Liver (tissue), 9 donors: ENCODE measurements around the gene ELP4. TPM values are rescaled to one million over a fixed set of nuclear protein-coding genes. Genes with fewer than 3 reads are reported as not detected.

ENCODE experiments used
- DNase-seq: peaks from one replicate; pipeline ENCODE4 v3.0.0-alpha.2; 2017; ENCODE audit warnings: low spot score
- H3K27ac ChIP-seq, 2 donors: one replicate each; pipeline ENCODE4 v1.7.0; 2013; ENCODE audit warnings: inconsistent platforms in 2 of 2, low read length in 2 of 2, control low read depth in 1 of 2, low read depth in 1 of 2, mild to moderate bottlenecking in 1 of 2
- H3K27me3 ChIP-seq, 4 donors: one replicate each; pipeline versions ENCODE4 v1.6.1 to v1.7.0; 2013; ENCODE audit warnings: low read length in 3 of 4, inconsistent platforms in 1 of 4, mild to moderate bottlenecking in 1 of 4, moderate library complexity in 1 of 4; ENCODE audit not compliant: control insufficient read depth in 4 of 4, insufficient read depth in 4 of 4
- H3K36me3 ChIP-seq, 4 donors: one replicate each; pipeline versions ENCODE4 v1.6.1 to v1.7.0; 2013; ENCODE audit warnings: low read length in 3 of 4, mild to moderate bottlenecking in 3 of 4, low read depth in 1 of 4, moderate library complexity in 1 of 4; ENCODE audit not compliant: control insufficient read depth in 4 of 4, insufficient read depth in 3 of 4
- H3K4me1 ChIP-seq, 4 donors: one replicate each; pipeline versions ENCODE4 v1.6.1 to v1.7.0; 2013; ENCODE audit warnings: low read length in 3 of 4, mild to moderate bottlenecking in 3 of 4, moderate library complexity in 1 of 4; ENCODE audit not compliant: control insufficient read depth in 4 of 4, insufficient read depth in 4 of 4
- H3K4me3 ChIP-seq, 3 donors: one replicate each; pipeline versions ENCODE4 v1.6.1 to v1.7.0; 2013; ENCODE audit warnings: low read length in 3 of 3, control low read depth in 1 of 3, low read depth in 1 of 3, mild to moderate bottlenecking in 1 of 3
- H3K9ac ChIP-seq, 2 donors: one replicate each; pipeline ENCODE4 v1.7.0; 2013; ENCODE audit warnings: low read length in 2 of 2, mild to moderate bottlenecking in 2 of 2, moderate library complexity in 2 of 2, control low read depth in 1 of 2, low read depth in 1 of 2
- H3K9me3 ChIP-seq, 4 donors: one replicate each; pipeline versions ENCODE4 v1.6.1 to v1.7.0; 2013; ENCODE audit warnings: low read length in 3 of 4; ENCODE audit not compliant: control insufficient read depth in 4 of 4
- FOXA1 ChIP-seq: IDR thresholded peaks from 2 replicates; pipeline ENCODE4 v1.6.1; 2016; ENCODE audit warnings: antibody characterized with exemption
- FOXA2 ChIP-seq: IDR thresholded peaks from 2 replicates; pipeline ENCODE4 v1.6.1; 2016; ENCODE audit warnings: antibody characterized with exemption
- GABPA ChIP-seq, 2 donors: IDR thresholded peaks in 1 of 2; conservative IDR thresholded peaks in 1 of 2; 2 replicates each; pipeline ENCODE4 v1.6.1; 2016; ENCODE audit warnings: antibody characterized with exemption in 2 of 2, mild to moderate bottlenecking in 1 of 2, moderate library complexity in 1 of 2
- HNF4A ChIP-seq, 2 donors: conservative IDR thresholded peaks; 2 replicates each; pipeline ENCODE4 v1.6.1; 2016; ENCODE audit warnings: antibody characterized with exemption in 2 of 2, mild to moderate bottlenecking in 2 of 2
- HNF4G ChIP-seq: IDR thresholded peaks from 2 replicates; pipeline ENCODE4 v1.6.1; 2016; ENCODE audit warnings: antibody characterized with exemption
- JUND ChIP-seq, 2 donors: IDR thresholded peaks; 2 replicates each; pipeline ENCODE4 v1.6.1; 2016; ENCODE audit warnings: antibody characterized with exemption in 2 of 2
- MAX ChIP-seq: IDR thresholded peaks from 2 replicates; pipeline ENCODE4 v1.6.1; 2016; ENCODE audit warnings: antibody characterized with exemption
- NR2F2 ChIP-seq: IDR thresholded peaks from 2 replicates; pipeline ENCODE4 v1.6.1; 2016; ENCODE audit warnings: antibody characterized with exemption
- RAD21 ChIP-seq, 2 donors: IDR thresholded peaks; 2 replicates each; pipeline ENCODE4 v1.6.1; 2016; ENCODE audit warnings: antibody characterized with exemption in 2 of 2, mild to moderate bottlenecking in 2 of 2
- RXRA ChIP-seq, 2 donors: IDR thresholded peaks; 2 replicates each; pipeline ENCODE4 v1.6.1; 2017 to 2018; ENCODE audit warnings: antibody characterized with exemption in 2 of 2, mild to moderate bottlenecking in 1 of 2
- SP1 ChIP-seq: IDR thresholded peaks from 2 replicates; pipeline ENCODE4 v1.6.1; 2018; ENCODE audit warnings: antibody characterized with exemption, mild to moderate bottlenecking
- TAF1 ChIP-seq: conservative IDR thresholded peaks from 2 replicates; pipeline ENCODE4 v1.6.1; 2016; ENCODE audit warnings: antibody characterized with exemption, mild to moderate bottlenecking
- YY1 ChIP-seq: IDR thresholded peaks from 2 replicates; pipeline ENCODE4 v1.6.1; 2016; ENCODE audit warnings: antibody characterized with exemption, mild to moderate bottlenecking
- ZBTB33 ChIP-seq: IDR thresholded peaks from 2 replicates; pipeline ENCODE4 v1.6.1; 2016; ENCODE audit warnings: antibody characterized with exemption
- WGBS: extraction: QIAGEN DNeasy Blood & Tissue Kit; methylation state at CpG from one replicate; pipeline ENCODE4 v1.1.7; 2013; 5-methylcytosine and 5-hydroxymethylcytosine counted together
- polyA plus RNA-seq, 2 donors: library from polyadenylated mRNA; stranded (reverse) in 1 of 2; unstranded in 1 of 2; fragments of 200-250 nt in 1 of 2; fragments of >200 nt in 1 of 2; fragmentation: Nextera tagmentation in 1 of 2; extraction: Ambion mirVana in 1 of 2; gene quantifications; one replicate each; pipeline versions ENCODE4 v1.2.1 to v1.2.3, GENCODE V29; 2013 to 2015
- total RNA-seq, 2 donors: library from RNA; depleted of rRNA; stranded (reverse); fragments of >200 nt; gene quantifications; one replicate each; pipeline ENCODE4 v1.2.3, GENCODE V29; 2014
- donor health status: healthy.
- donor health status: healthy.
- donor health status: healthy.
- donor health status: healthy.
- donor health status: healthy.

ELP4 gene
- total and polyA plus RNA-seq, 4 donors, result 6.0 to 18.8 (median 12.5) TPM

DNA sequence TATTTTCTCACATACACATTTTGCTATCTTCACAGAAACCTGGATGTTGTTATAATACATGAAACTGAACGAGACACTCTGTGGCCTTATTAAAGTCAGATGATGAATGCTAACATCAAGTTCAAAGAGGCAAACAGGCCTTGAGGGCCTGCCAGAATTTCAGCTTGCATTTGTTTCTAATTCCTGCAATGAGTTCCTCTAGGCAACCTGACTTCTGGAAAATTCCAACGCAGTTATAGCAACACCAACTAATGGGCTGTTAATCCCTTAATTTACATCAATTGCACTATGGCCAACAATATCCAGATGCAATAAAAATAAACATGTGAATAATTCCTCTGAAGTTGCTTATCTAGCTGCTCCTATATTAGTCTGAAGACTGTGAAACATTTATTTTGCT lies 282.5 kb downstream of the ELP4 start:
- WGBS, result 82% methylated on average over 2 of the region's 2 CpGs
- no peak overlapping the region for H3K27ac ChIP-seq
- no peak overlapping the region for H3K9ac ChIP-seq
- H3K27me3 ChIP-seq, result peaks cover 0 to 5% (median 1%) of the 10 kb centered on the region in 4 donors
- H3K4me3 ChIP-seq, result no peak overlapping the region
- no peak for DNase-seq
- TF ChIP-seq MAX (no peak), FOXA2 (no peak), RAD21 (IDR thresholded peaks at IDR 0.05) (no peak), NR2F2 (no peak), TAF1 (no peak), RXRA (IDR thresholded peaks at IDR 0.05) (no peak)
- no peaks in the 10 kb centered on the region for H3K4me1 ChIP-seq
- H3K9me3 ChIP-seq, result no peaks in the 10 kb centered on the region
- no peaks in the 10 kb centered on the region for H3K36me3 ChIP-seq

DNA sequence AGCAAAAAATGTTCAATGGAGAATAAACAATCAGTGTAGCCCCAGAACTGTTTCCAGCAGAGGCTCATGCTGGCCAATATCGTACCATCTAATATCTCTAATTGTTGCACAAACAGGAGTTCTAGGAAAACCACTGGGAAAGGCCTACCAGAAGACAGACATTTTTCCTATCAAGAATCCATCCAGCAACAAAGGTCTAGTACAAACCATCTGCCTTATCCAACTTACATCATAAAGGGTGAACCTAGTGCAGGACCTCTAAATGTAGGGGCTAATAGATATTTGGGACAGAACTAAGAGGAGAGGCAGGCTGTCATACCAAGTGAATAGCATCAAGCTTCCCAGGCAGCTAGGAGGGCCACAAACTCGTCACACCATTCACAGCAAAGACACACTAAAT lies 282.9 kb downstream of the ELP4 start:
- no peak overlapping the region for H3K9ac ChIP-seq
- no peaks in the 10 kb centered on the region for H3K36me3 ChIP-seq
- DNase-seq, result no peak
- peaks cover 0 to 6% (median 2%) of the 10 kb centered on the region in 4 donors for H3K27me3 ChIP-seq
- no peak for TF ChIP-seq ZBTB33
- no peak for TF ChIP-seq YY1
- TF ChIP-seq RAD21 (IDR thresholded peaks at IDR 0.05), result no peak
- TF ChIP-seq TAF1, result no peak
- no peak for TF ChIP-seq GABPA (IDR thresholded peaks at IDR 0.05 in 1 of 2, conservative IDR thresholded peaks at IDR 0.05 in 1 of 2)
- no peak for TF ChIP-seq HNF4G
- TF ChIP-seq JUND (IDR thresholded peaks at IDR 0.05), result no peak
- no peak overlapping the region for H3K27ac ChIP-seq
- no peak overlapping the region for H3K4me3 ChIP-seq
- WGBS, result 91% methylated on average over 2 of the region's 2 CpGs
- H3K9me3 ChIP-seq, result no peaks in the 10 kb centered on the region
- peaks cover 0 to 3% (median under 1%) of the 10 kb centered on the region in 4 donors for H3K4me1 ChIP-seq

DNA sequence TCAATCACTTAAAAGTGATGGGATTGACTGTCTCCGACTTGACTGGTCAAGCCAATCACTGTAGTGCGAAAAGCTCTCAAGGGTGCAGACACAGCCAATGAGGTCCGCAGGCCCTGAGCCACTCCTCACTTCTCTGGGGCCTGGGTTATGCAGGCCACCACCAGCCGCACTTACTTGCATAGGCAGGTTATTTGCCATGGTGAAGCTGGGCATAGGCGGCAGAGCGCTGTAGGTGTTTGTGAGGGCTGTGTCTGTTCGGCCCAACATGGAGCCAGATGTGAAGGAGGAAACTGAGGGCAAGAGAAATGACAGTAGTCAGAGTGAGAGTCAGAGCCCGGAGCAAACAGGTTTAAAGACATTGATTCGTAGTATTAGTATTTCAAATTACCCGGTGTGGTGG lies 283.7 kb downstream of the ELP4 start:
- H3K27me3 ChIP-seq, result peaks cover 2 to 11% (median 2%) of the 10 kb centered on the region in 4 donors
- no peak for DNase-seq
- H3K27ac ChIP-seq, result no peak overlapping the region
- TF ChIP-seq ZBTB33 (no peak), HNF4A (conservative IDR thresholded peaks at IDR 0.05) (no peak), TAF1 (no peak), SP1 (no peak), FOXA1 (no peak)
- H3K9ac ChIP-seq, result no peak overlapping the region
- no peak overlapping the region for H3K4me3 ChIP-seq
- H3K9me3 ChIP-seq, result peaks cover 0 to under 1% (median 0%) of the 10 kb centered on the region in 4 donors
- H3K4me1 ChIP-seq, result peaks cover under 1 to 8% (median 5%) of the 10 kb centered on the region in 4 donors
- no peaks in the 10 kb centered on the region for H3K36me3 ChIP-seq
- 89% methylated on average over 10 of the region's 10 CpGs for WGBS
